Measurements from ENCODE around the gene LSM3. TPM values are rescaled to one million over a fixed set of nuclear protein-coding genes. Genes with fewer than 3 reads are reported as not detected.

LSM3 gene
- total RNA-seq, 1 experiment from 2014 or later: 17.4 TPM

DNA sequence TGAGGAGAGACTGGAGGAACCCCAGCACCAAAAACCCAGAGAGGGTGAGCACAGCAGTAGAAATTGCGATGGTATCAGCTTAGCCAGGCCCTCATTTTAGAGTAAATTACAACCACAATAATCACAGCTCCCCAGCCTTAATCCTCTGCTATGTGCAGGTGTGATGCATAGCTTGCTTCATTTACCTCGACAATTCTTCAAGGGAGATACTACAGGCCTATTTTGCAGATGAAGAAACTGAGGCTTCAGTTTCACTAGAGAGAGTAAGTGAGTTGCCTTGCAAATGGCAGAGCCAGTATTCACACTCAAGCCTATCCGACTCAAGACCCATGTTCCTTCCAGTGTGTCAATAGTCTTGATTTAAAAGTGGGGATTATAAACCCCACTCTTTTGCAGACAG lies 33.4 kb downstream of the LSM3 start:
- no peaks in the 10 kb centered on the region for H3K9me3 ChIP-seq (ENCODE audit: control insufficient read depth in 1 of 2, insufficient read depth in 1 of 2, low read depth in 1 of 2, low read length in 2 of 2)
- H4K20me1 ChIP-seq (ENCODE audit: insufficient read depth): no peaks in the 10 kb centered on the region
- intact Hi-C loops (cut with micrococcal nuclease): no loop called here
- ChIA-PET POLR2A (no interaction called here), RAD21 (ENCODE audit: low non-redundant PET in 1 of 2, low total read pairs in 2 of 2, uncharacterized antibody in 2 of 2, unreplicated experiment in 2 of 2) (no interaction called here), CTCF (interaction anchor here (2.5 kb wide), 1 partner anchor 9 kb away, joined by 11 read pairs; no protein-coding TSS in a partner anchor)
- H3K79me2 ChIP-seq (ENCODE audit: insufficient read depth, low read length): no peaks in the 10 kb centered on the region
- H3K9me2 ChIP-seq (ENCODE audit: insufficient read depth): no peaks in the 10 kb centered on the region
- H2AFZ ChIP-seq (ENCODE audit: low read depth, low read length, poor library complexity, severe bottlenecking): no peak overlapping the region
- no peak for ATAC-seq
- DNase-seq (ENCODE audit: low read depth, low spot score): no peak
- TF ChIP-seq ZNF274 (IDR thresholded peaks at IDR 0.05; ENCODE audit: low read depth, low read length) (no peak), ELF1 (IDR thresholded peaks at IDR 0.05; ENCODE audit: borderline replicate concordance, low read depth) (no peak), POLR2AphosphoS5 (IDR thresholded peaks at IDR 0.05; ENCODE audit: low read depth, low read length) (no peak), CEBPB (IDR thresholded peaks at IDR 0.05; ENCODE audit: low read depth) (no peak), TCF7L2 (IDR thresholded peaks at IDR 0.05; ENCODE audit: borderline replicate concordance, extremely low read depth, insufficient read depth, insufficient read length) (no peak), EGR1 (IDR thresholded peaks at IDR 0.05; ENCODE audit: low read depth) (no peak), SP1 (IDR thresholded peaks at IDR 0.05; ENCODE audit: low read depth) (no peak), SIN3A (IDR thresholded peaks at IDR 0.05; ENCODE audit: low read depth) (no peak), SRF (IDR thresholded peaks at IDR 0.05; ENCODE audit: low read depth) (no peak), POLR2A (IDR thresholded peaks at IDR 0.05; ENCODE audit: borderline replicate concordance, extremely low read depth, insufficient read depth, insufficient read length) (no peak), ZFX (IDR thresholded peaks at IDR 0.05) (no peak), CBX3 (IDR thresholded peaks at IDR 0.05; ENCODE audit: low read depth) (no peak)
- TF ChIP-seq, protein P1, sequence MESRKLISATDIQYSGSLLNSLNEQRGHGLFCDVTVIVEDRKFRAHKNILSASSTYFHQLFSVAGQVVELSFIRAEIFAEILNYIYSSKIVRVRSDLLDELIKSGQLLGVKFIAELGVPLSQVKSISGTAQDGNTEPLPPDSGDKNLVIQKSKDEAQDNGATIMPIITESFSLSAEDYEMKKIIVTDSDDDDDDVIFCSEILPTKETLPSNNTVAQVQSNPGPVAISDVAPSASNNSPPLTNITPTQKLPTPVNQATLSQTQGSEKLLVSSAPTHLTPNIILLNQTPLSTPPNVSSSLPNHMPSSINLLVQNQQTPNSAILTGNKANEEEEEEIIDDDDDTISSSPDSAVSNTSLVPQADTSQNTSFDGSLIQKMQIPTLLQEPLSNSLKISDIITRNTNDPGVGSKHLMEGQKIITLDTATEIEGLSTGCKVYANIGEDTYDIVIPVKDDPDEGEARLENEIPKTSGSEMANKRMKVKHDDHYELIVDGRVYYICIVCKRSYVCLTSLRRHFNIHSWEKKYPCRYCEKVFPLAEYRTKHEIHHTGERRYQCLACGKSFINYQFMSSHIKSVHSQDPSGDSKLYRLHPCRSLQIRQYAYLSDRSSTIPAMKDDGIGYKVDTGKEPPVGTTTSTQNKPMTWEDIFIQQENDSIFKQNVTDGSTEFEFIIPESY (IDR thresholded peaks at IDR 0.05; ENCODE audit: extremely low read depth, insufficient replicate concordance, low read length): no peak
- TF ChIP-seq, protein P2, sequence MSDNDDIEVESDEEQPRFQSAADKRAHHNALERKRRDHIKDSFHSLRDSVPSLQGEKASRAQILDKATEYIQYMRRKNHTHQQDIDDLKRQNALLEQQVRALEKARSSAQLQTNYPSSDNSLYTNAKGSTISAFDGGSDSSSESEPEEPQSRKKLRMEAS (IDR thresholded peaks at IDR 0.05): no peak
- TF ChIP-seq, protein P3, sequence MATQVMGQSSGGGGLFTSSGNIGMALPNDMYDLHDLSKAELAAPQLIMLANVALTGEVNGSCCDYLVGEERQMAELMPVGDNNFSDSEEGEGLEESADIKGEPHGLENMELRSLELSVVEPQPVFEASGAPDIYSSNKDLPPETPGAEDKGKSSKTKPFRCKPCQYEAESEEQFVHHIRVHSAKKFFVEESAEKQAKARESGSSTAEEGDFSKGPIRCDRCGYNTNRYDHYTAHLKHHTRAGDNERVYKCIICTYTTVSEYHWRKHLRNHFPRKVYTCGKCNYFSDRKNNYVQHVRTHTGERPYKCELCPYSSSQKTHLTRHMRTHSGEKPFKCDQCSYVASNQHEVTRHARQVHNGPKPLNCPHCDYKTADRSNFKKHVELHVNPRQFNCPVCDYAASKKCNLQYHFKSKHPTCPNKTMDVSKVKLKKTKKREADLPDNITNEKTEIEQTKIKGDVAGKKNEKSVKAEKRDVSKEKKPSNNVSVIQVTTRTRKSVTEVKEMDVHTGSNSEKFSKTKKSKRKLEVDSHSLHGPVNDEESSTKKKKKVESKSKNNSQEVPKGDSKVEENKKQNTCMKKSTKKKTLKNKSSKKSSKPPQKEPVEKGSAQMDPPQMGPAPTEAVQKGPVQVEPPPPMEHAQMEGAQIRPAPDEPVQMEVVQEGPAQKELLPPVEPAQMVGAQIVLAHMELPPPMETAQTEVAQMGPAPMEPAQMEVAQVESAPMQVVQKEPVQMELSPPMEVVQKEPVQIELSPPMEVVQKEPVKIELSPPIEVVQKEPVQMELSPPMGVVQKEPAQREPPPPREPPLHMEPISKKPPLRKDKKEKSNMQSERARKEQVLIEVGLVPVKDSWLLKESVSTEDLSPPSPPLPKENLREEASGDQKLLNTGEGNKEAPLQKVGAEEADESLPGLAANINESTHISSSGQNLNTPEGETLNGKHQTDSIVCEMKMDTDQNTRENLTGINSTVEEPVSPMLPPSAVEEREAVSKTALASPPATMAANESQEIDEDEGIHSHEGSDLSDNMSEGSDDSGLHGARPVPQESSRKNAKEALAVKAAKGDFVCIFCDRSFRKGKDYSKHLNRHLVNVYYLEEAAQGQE (IDR thresholded peaks at IDR 0.05; ENCODE audit: low read depth): no peak
- TF ChIP-seq, protein P4, sequence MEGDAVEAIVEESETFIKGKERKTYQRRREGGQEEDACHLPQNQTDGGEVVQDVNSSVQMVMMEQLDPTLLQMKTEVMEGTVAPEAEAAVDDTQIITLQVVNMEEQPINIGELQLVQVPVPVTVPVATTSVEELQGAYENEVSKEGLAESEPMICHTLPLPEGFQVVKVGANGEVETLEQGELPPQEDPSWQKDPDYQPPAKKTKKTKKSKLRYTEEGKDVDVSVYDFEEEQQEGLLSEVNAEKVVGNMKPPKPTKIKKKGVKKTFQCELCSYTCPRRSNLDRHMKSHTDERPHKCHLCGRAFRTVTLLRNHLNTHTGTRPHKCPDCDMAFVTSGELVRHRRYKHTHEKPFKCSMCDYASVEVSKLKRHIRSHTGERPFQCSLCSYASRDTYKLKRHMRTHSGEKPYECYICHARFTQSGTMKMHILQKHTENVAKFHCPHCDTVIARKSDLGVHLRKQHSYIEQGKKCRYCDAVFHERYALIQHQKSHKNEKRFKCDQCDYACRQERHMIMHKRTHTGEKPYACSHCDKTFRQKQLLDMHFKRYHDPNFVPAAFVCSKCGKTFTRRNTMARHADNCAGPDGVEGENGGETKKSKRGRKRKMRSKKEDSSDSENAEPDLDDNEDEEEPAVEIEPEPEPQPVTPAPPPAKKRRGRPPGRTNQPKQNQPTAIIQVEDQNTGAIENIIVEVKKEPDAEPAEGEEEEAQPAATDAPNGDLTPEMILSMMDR (IDR thresholded peaks at IDR 0.05 in 2 of 3, conservative IDR thresholded peaks at IDR 0.05 in 1 of 3; ENCODE audit: borderline replicate concordance in 1 of 3, insufficient read depth in 1 of 3, low read depth in 2 of 3, low read length in 2 of 3): no peak
- no peak overlapping the region for H3K4me2 ChIP-seq (ENCODE audit: low read length)
- H3K27ac ChIP-seq (ENCODE audit: low read depth, low read length): no peak overlapping the region
- H3K4me3 ChIP-seq (replicated peaks in 1 of 2; ENCODE audit: low read depth in 1 of 2, low read length in 2 of 2): no peak overlapping the region
- no TSS peak for BruUV-seq (replicated peaks)
- H3K4me1 ChIP-seq (ENCODE audit: control insufficient read depth in 1 of 2, insufficient read depth in 2 of 2, low read length in 2 of 2): no peaks in the 10 kb centered on the region
- H3K9ac ChIP-seq (ENCODE audit: low read length): no peak overlapping the region
- H3K36me3 ChIP-seq (ENCODE audit: control insufficient read depth in 1 of 2, insufficient read depth in 2 of 2, low read length in 2 of 2): no peaks in the 10 kb centered on the region
- H3K27me3 ChIP-seq (ENCODE audit: insufficient read depth, low read length): no peaks in the 10 kb centered on the region

All from HCT116 (cell line).